H1 (cell line): Measurements from ENCODE around the gene TNNC1. TPM values are rescaled to one million over a fixed set of nuclear protein-coding genes. Genes with fewer than 3 reads are reported as not detected.

Experiments used
- BCL11A ChIP-seq, 2 experiments: IDR thresholded peaks; one replicate each; pipeline ENCODE4 v1.6.1; 2011; ENCODE audit warnings: low read depth in 2 of 2, low read length in 2 of 2, mild to moderate bottlenecking in 2 of 2
- CHD1 ChIP-seq: IDR thresholded peaks from 2 replicates; pipeline ENCODE4 v1.6.1; 2012; ENCODE audit warnings: low read depth, low read length, improper control_type of control experiment
- EP300 ChIP-seq, 2 experiments: IDR thresholded peaks; 1 replicate in 1 of 2; 2 replicates in 1 of 2; pipeline ENCODE4 v1.6.1; 2011 to 2012; ENCODE audit warnings: low read depth in 2 of 2, low read length in 2 of 2, mild to moderate bottlenecking in 2 of 2, borderline replicate concordance in 1 of 2, inconsistent platforms in 1 of 2, moderate library complexity in 1 of 2
- KDM5A ChIP-seq: fragments of 200-600 bp; IDR thresholded peaks from 2 replicates; pipeline ENCODE4 v1.7.1; 2012; ENCODE audit warnings: mild to moderate bottlenecking, low read length, inconsistent platforms, mixed read lengths
- NRF1 ChIP-seq: IDR thresholded peaks from 2 replicates; pipeline ENCODE4 v1.6.1; 2011; ENCODE audit warnings: mild to moderate bottlenecking, low read depth, low read length, improper control_type of control experiment
- RFX5 ChIP-seq: IDR thresholded peaks from 2 replicates; pipeline ENCODE4 v1.6.1; 2011; ENCODE audit warnings: low read depth, low read length, improper control_type of control experiment, borderline replicate concordance
- RNF2 ChIP-seq: fragments of 200-900, 300-1000 bp; sonication (generic); IDR thresholded peaks from 2 replicates; pipeline ENCODE4 v1.7.1; 2016; ENCODE audit warnings: borderline replicate concordance, low read depth, mild to moderate bottlenecking, antibody characterized with exemption, low read length; ENCODE audit not compliant: poor library complexity, severe bottlenecking; ENCODE audit errors: missing control alignments
- SP4 ChIP-seq: IDR thresholded peaks from 2 replicates; pipeline ENCODE4 v1.6.1; 2012; ENCODE audit warnings: low read length, inconsistent platforms
- polyA plus RNA-seq, 7 experiments: library from polyadenylated mRNA; depleted of rRNA in 3 of 7; stranded (reverse) in 5 of 7; unstranded in 2 of 7; fragments of >200 nt in 5 of 7; fragments of 200-250 nt in 2 of 7; gene quantifications; 1 replicate in 5 of 7; 2 replicates in 1 of 7; 4 replicates in 1 of 7; pipeline versions ENCODE4 v1.2.1 to v1.2.3, GENCODE V29; 2011 to 2013; ENCODE audit warnings: missing spikeins in 2 of 7, mixed read lengths in 2 of 7
- total RNA-seq: library from RNA; stranded (reverse); fragmentation: NEBNext Ultra II Directional; extraction: Animal tissue kit (Norgen Biotek cat#: 25700); gene quantifications from 2 replicates; pipeline ENCODE4 v1.2.1, GENCODE V29; 2021

Gene TNNC1
- total and polyA plus RNA-seq, 2 of the 8 experiments (the other 6 are each of a cell fraction or from before 2014, with no cell fraction given) = 5.8 to 16.4 TPM

DNA sequence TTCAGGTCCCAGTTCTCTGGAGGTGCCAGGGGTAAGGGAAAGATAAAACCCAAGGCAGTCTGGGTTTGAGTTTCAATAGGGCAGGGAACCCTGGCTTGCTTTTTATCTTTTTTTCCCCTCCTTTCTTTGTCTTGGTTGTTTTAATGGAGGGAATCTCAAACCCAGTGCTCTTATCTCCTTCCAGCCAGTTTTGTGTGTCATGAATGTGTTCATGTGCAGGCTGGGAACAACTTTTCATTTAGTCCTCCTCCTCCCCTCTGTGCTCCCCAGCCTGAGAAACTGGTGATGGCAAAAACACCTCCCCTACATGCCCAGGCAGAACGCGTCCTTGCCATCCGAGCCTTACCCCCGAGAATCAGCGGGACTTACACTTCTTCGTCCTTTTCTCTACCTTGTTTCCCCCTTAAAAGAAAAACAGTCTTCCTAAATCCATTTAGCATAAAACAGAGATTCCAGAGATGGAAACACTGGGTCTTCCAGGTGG, 19.8 kb downstream of the TNNC1 start (continued):
- TF ChIP-seq NRF1 (no peak), BCL11A (IDR thresholded peaks at IDR 0.05; ENCODE audit: low read depth in 2 of 2, low read length in 2 of 2) (no peak), KDM5A (no peak), CHD1 (no peak), SP4 (no peak), RNF2 (no peak), RFX5 (no peak), EP300 (IDR thresholded peaks at IDR 0.05; ENCODE audit: borderline replicate concordance in 1 of 2, low read depth in 2 of 2, low read length in 2 of 2) (no peak)
- TF ChIP-seq, all 59 proteins: peak for 0
